H9 (cell line): Measurements from ENCODE around the gene RNF227. TPM values are rescaled to one million over a fixed set of nuclear protein-coding genes. Genes with fewer than 3 reads are reported as not detected.

ENCODE experiments used
- DNase-seq: peaks from one replicate; pipeline ENCODE4 v3.0.0-alpha.2; 2017
- H2AFZ ChIP-seq: one replicate; pipeline ENCODE4 v1.6.1; 2013; ENCODE audit warnings: mild to moderate bottlenecking, low read length, control low read depth, moderate library complexity
- H2AK5ac ChIP-seq: 2 replicates; pipeline ENCODE4 v1.6.1; 2013; ENCODE audit warnings: low read length, control low read depth, mixed read lengths; ENCODE audit not compliant: insufficient read length
- H2BK120ac ChIP-seq: one replicate; pipeline ENCODE4 v1.6.1; 2013; ENCODE audit warnings: low read depth, mild to moderate bottlenecking, low read length, control low read depth, inconsistent platforms; ENCODE audit not compliant: poor library complexity, severe bottlenecking
- H2BK12ac ChIP-seq: 2 replicates; pipeline ENCODE4 v1.6.1; 2013; ENCODE audit warnings: low read length, control low read depth, mixed read lengths, low read depth; ENCODE audit not compliant: insufficient read length
- H2BK15ac ChIP-seq: 2 replicates; pipeline ENCODE4 v1.6.1; 2013; ENCODE audit warnings: low read depth, low read length, control low read depth
- H2BK20ac ChIP-seq: one replicate; pipeline ENCODE4 v1.6.1; 2013; ENCODE audit warnings: low read depth, mild to moderate bottlenecking, low read length, control low read depth, inconsistent platforms; ENCODE audit not compliant: poor library complexity, severe bottlenecking
- H2BK5ac ChIP-seq: 2 replicates; pipeline ENCODE4 v1.6.1; 2013; ENCODE audit warnings: low read length, control low read depth, mixed read lengths; ENCODE audit not compliant: insufficient read length
- H3K14ac ChIP-seq: 2 replicates; pipeline ENCODE4 v1.6.1; 2013; ENCODE audit warnings: low read length, control low read depth; ENCODE audit not compliant: insufficient read depth
- H3K18ac ChIP-seq: 2 replicates; pipeline ENCODE4 v1.6.1; 2013; ENCODE audit warnings: low read depth, mild to moderate bottlenecking, mixed read lengths, low read length, control low read depth; ENCODE audit not compliant: insufficient read length
- H3K23ac ChIP-seq: 2 replicates; pipeline ENCODE4 v1.6.1; 2013; ENCODE audit warnings: low read length, control low read depth, mixed read lengths, low read depth; ENCODE audit not compliant: insufficient read length
- H3K23me2 ChIP-seq: 2 replicates; pipeline ENCODE4 v1.6.1; 2013; ENCODE audit warnings: low read depth, mild to moderate bottlenecking, mixed read lengths, low read length, control low read depth; ENCODE audit not compliant: insufficient read length, poor library complexity, severe bottlenecking
- H3K27ac ChIP-seq: 2 replicates; pipeline ENCODE4 v1.5.1; 2013; ENCODE audit warnings: low read length, control low read depth, mixed read lengths, low read depth; ENCODE audit not compliant: insufficient read length
- H3K27me3 ChIP-seq: 2 replicates; pipeline ENCODE4 v1.6.1; 2013; ENCODE audit warnings: low read length, control low read depth, inconsistent platforms; ENCODE audit not compliant: insufficient read depth
- H3K4ac ChIP-seq: 2 replicates; pipeline ENCODE4 v1.6.1; 2013; ENCODE audit warnings: low read depth, mild to moderate bottlenecking, control low read depth, inconsistent platforms, low read length, moderate library complexity
- H3K4me1 ChIP-seq: 2 replicates; pipeline ENCODE4 v1.6.1; 2013; ENCODE audit warnings: low read length, control low read depth, inconsistent platforms; ENCODE audit not compliant: insufficient read depth
- H3K4me2 ChIP-seq: 2 replicates; pipeline ENCODE4 v1.6.1; 2013; ENCODE audit warnings: low read length, control low read depth, mixed read lengths; ENCODE audit not compliant: insufficient read length, insufficient read depth
- H3K56ac ChIP-seq: 2 replicates; pipeline ENCODE4 v1.6.1; 2013; ENCODE audit warnings: low read depth, mild to moderate bottlenecking, mixed read lengths, low read length, control low read depth; ENCODE audit not compliant: insufficient read length
- H3K79me1 ChIP-seq: 2 replicates; pipeline ENCODE4 v1.6.1; 2013; ENCODE audit warnings: low read depth, mild to moderate bottlenecking, moderate library complexity, low read length, control low read depth, inconsistent platforms; ENCODE audit not compliant: insufficient read depth, poor library complexity, severe bottlenecking
- H3K79me2 ChIP-seq: 2 replicates; pipeline ENCODE4 v1.6.1; 2013; ENCODE audit warnings: low read length, control low read depth, inconsistent platforms; ENCODE audit not compliant: insufficient read depth
- H3K9ac ChIP-seq: 2 replicates; pipeline ENCODE4 v1.6.1; 2013; ENCODE audit warnings: low read length, control low read depth, mixed read lengths; ENCODE audit not compliant: insufficient read length; ENCODE audit errors: extremely low read depth
- H3K9me3 ChIP-seq: one replicate; pipeline ENCODE4 v1.6.1; 2013; ENCODE audit warnings: low read depth, low read length, inconsistent platforms; ENCODE audit not compliant: control insufficient read depth
- H3T11ph ChIP-seq: one replicate; pipeline ENCODE4 v1.6.1; 2013; ENCODE audit warnings: mild to moderate bottlenecking, low read length, control low read depth, inconsistent platforms
- H4K20me1 ChIP-seq: one replicate; pipeline ENCODE4 v1.6.1; 2013; ENCODE audit not compliant: control insufficient read depth, insufficient read length, insufficient read depth
- H4K5ac ChIP-seq: 2 replicates; pipeline ENCODE4 v1.6.1; 2013; ENCODE audit warnings: low read depth, mild to moderate bottlenecking, mixed read lengths, low read length, control low read depth; ENCODE audit not compliant: insufficient read length
- H4K8ac ChIP-seq: replicated peaks from 2 replicates; pipeline ENCODE4 v1.6.1; 2013; ENCODE audit warnings: low read length, control low read depth, mixed read lengths, low read depth; ENCODE audit not compliant: insufficient read length
- H4K91ac ChIP-seq: 2 replicates; pipeline ENCODE4 v1.6.1; 2013; ENCODE audit warnings: low read depth, mild to moderate bottlenecking, moderate library complexity, mixed read lengths, low read length, control low read depth; ENCODE audit not compliant: insufficient read length
- H3K27ac Mint-ChIP-seq, 3 experiments: 2 replicates in 2 of 3; 3 replicates in 1 of 3; pipeline ENCODE4 v1.8.0; 2020 to 2021; ENCODE audit warnings: mixed read lengths in 3 of 3, mild to moderate bottlenecking in 1 of 3, moderate library complexity in 1 of 3
- H3K27me3 Mint-ChIP-seq: 2 replicates; pipeline ENCODE4 v1.8.0; 2021; ENCODE audit warnings: low read depth, mild to moderate bottlenecking, moderate library complexity, mixed read lengths
- H3K36me3 Mint-ChIP-seq, 3 experiments: 2 replicates in 2 of 3; 3 replicates in 1 of 3; pipeline ENCODE4 v1.8.0; 2020 to 2021; ENCODE audit warnings: low read depth in 3 of 3, mixed read lengths in 3 of 3; ENCODE audit not compliant: insufficient read depth in 1 of 3
- H3K4me1 Mint-ChIP-seq, 2 experiments: 2 replicates each; pipeline ENCODE4 v1.8.0; 2020; ENCODE audit warnings: mixed read lengths in 2 of 2
- H3K4me3 Mint-ChIP-seq, 2 experiments: 2 replicates in 1 of 2; 3 replicates in 1 of 2; pipeline ENCODE4 v1.8.0; 2020 to 2021; ENCODE audit warnings: mild to moderate bottlenecking in 2 of 2, mixed read lengths in 2 of 2, moderate library complexity in 1 of 2
- H3K9me3 Mint-ChIP-seq, 2 experiments: 2 replicates in 1 of 2; 3 replicates in 1 of 2; pipeline ENCODE4 v1.8.0; 2020; ENCODE audit warnings: mild to moderate bottlenecking in 2 of 2, mixed read lengths in 2 of 2, moderate library complexity in 1 of 2
- CTCF ChIP-seq: fragments of 200-600 bp; sonication (generic); conservative IDR thresholded peaks from 3 replicates; pipeline ENCODE4 v1.8.0; 2021; ENCODE audit warnings: antibody characterized with exemption, mild to moderate bottlenecking
- WGBS: extraction: QIAGEN DNeasy Blood & Tissue Kit; methylation state at CpG from one replicate; pipeline ENCODE4 v1.1.7; 2013; ENCODE audit warnings: missing lambda C conversion rate, low lambda C conversion rate, mixed read lengths; ENCODE audit not compliant: insufficient read length; ENCODE audit errors: extremely low coverage; 5-methylcytosine and 5-hydroxymethylcytosine counted together
- total RNA-seq: library from RNA; stranded (reverse); gene quantifications from 2 replicates; pipeline ENCODE4 v1.2.1, GENCODE V29; 2021

RNF227 gene
- total RNA-seq, 1 experiment from 2014 or later: 1.9 TPM

GRCh38 chr17:7880076-7880868, 35.8 kb downstream of the RNF227 start:
- Mint-ChIP-seq H3K9me3 (no peaks in the 10 kb centered on the region), H3K27me3 (no peaks in the 10 kb centered on the region), H3K27ac (no peak overlapping the region), H3K4me3 (no peak overlapping the region), H3K36me3 (peaks cover 0 to 7% (median 0%) of the 10 kb centered on the region in 3 experiments; a peak in 1 of 7 replicates), H3K4me1 (peaks cover 0 to 3% of the 10 kb centered on the region in 2 experiments; a peak in 2 of 4 replicates)
- Histone ChIP-seq H4K20me1 (no peaks in the 10 kb centered on the region), H3K27me3 (no peaks in the 10 kb centered on the region), H3K14ac (no peak overlapping the region), H3K9me3 (no peaks in the 10 kb centered on the region), H3K79me2 (no peaks in the 10 kb centered on the region), H3K4me1 (no peaks in the 10 kb centered on the region), H2BK15ac (no peak overlapping the region), H4K5ac (no peak overlapping the region), H4K8ac (no peak overlapping the region), H2BK120ac (no peak overlapping the region), H3K9ac (no peak overlapping the region), H3T11ph (no peak overlapping the region), H3K4me2 (no peak overlapping the region), H3K56ac (no peak overlapping the region), H2AFZ (no peak overlapping the region), H2BK20ac (no peak overlapping the region), H3K23ac (no peak overlapping the region), H3K4ac (no peak overlapping the region), H3K27ac (no peak overlapping the region), H4K91ac (no peak overlapping the region), H3K18ac (no peak overlapping the region), H3K23me2 (no peaks in the 10 kb centered on the region), H3K79me1 (no peaks in the 10 kb centered on the region), H2BK5ac (no peak overlapping the region), H2BK12ac (no peak overlapping the region), H2AK5ac (no peak overlapping the region)
- TF ChIP-seq CTCF: no peak
- no peak for DNase-seq
- whole genome bisulfite sequencing: no CpG with 5 or more reads among the region's 3 CpGs
